Sigmoid colon (tissue), 4 donors: ENCODE data around the gene RBM25.

ENCODE experiments used
- CTCF ChIP-seq, 4 experiments: fragments of 450-650 bp in 3 of 4; fragments of 200-600 bp in 1 of 4; IDR thresholded peaks; one replicate each; pipeline ENCODE4 v1.5.1; 2016 to 2019; ENCODE audit warnings: antibody characterized with exemption in 4 of 4, mild to moderate bottlenecking in 3 of 4, moderate library complexity in 2 of 4
- EP300 ChIP-seq, 4 donors: sonication (generic); formaldehyde crosslinking; IDR thresholded peaks; one replicate each; pipeline ENCODE4 v1.6.1; 2017; ENCODE audit warnings: antibody characterized with exemption in 4 of 4
- POLR2A ChIP-seq, 2 donors: fragments of 450-650 bp; IDR thresholded peaks; one replicate each; pipeline ENCODE4 v1.6.1; 2016; ENCODE audit warnings: antibody characterized with exemption in 2 of 2, mild to moderate bottlenecking in 2 of 2, moderate library complexity in 2 of 2
- POLR2AphosphoS5 ChIP-seq, 4 donors: sonication (generic); formaldehyde crosslinking; IDR thresholded peaks; one replicate each; pipeline ENCODE4 v1.6.1; 2017; ENCODE audit warnings: antibody characterized with exemption in 4 of 4

GRCh38 chr14:73105050-73105449 lies 46.7 kb downstream of the RBM25 start:
- TF ChIP-seq CTCF (IDR thresholded peaks at IDR 0.05) (no peak), POLR2AphosphoS5 (IDR thresholded peaks at IDR 0.05) (no peak), POLR2A (IDR thresholded peaks at IDR 0.05) (no peak), EP300 (IDR thresholded peaks at IDR 0.05) (no peak)
